Right renal pelvis (tissue), 4 donors: ENCODE data around the gene TMCC1. TPM values are rescaled to one million over a fixed set of nuclear protein-coding genes. Genes with fewer than 3 reads are reported as not detected.
"Not testable (repeated sequence)": the region's sequence is repeated elsewhere in the genome, so short reads cannot be mapped to it uniquely, and the experiment has no call there.

ENCODE experiments used
- DNase-seq, 4 donors: peaks; one replicate each; pipeline ENCODE4 v3.0.0-alpha.2; 2013; ENCODE audit warnings: low read depth in 4 of 4, low spot score in 3 of 4, missing footprints in 1 of 4
- polyA plus RNA-seq, 4 donors: library from polyadenylated mRNA; unstranded; fragments of 120-200 nt; gene quantifications; one replicate each; pipeline ENCODE4 v1.2.1, GENCODE V29; 2013; ENCODE audit not compliant: insufficient read length in 4 of 4

The TMCC1 gene
- 10 to 100 TPM; 24.5 to 27.6 (median 26.3) TPM for polyA plus RNA-seq

- peak; percentile 74 to 87 (median 86) for DNase-seq
Observed at GRCh38 chr3:129893581-129894070, at the start of gene TMCC1. TMCC1 (minus strand) TSS chr3:129893711.

GRCh38 chr3:129943020-129943419 lies 49.5 kb upstream of the TMCC1 start:
- DNase-seq: no peak

GRCh38 chr3:129942296-129942695 lies 48.8 kb upstream of the TMCC1 start:
- peak; percentile 44 to 63 (median 46) for DNase-seq

GRCh38 chr3:129940086-129940485 lies 46.6 kb upstream of the TMCC1 start:
- DNase-seq: no peak

GRCh38 chr3:129938140-129938930 lies 44.8 kb upstream of the TMCC1 start:
- DNase-seq: no peak

GRCh38 chr3:129937717-129938116 lies 44.2 kb upstream of the TMCC1 start:
- no peak for DNase-seq

- no peak for DNase-seq
Observed at GRCh38 chr3:129936757-129937156, 43.2 kb upstream of the TMCC1 start.

- peak; percentile 20 to 61 (median 29) for DNase-seq
Observed at GRCh38 chr3:129934234-129935123, 41.0 kb upstream of the TMCC1 start.

GRCh38 chr3:129933471-129933870 lies 40.0 kb upstream of the TMCC1 start:
- DNase-seq: no peak

GRCh38 chr3:129929383-129929782 lies 35.9 kb upstream of the TMCC1 start:
- DNase-seq: no peak

- DNase-seq: no peak
Observed at GRCh38 chr3:129927072-129927471, 33.6 kb upstream of the TMCC1 start.

- no peak for DNase-seq
Observed at GRCh38 chr3:129919806-129920205, 26.3 kb upstream of the TMCC1 start.

- DNase-seq: no peak
Observed at GRCh38 chr3:129919357-129919756, 25.8 kb upstream of the TMCC1 start.

GRCh38 chr3:129918461-129918860 lies 24.9 kb upstream of the TMCC1 start:
- no peak for DNase-seq

GRCh38 chr3:129917423-129918007 lies 24.0 kb upstream of the TMCC1 start:
- no peak for DNase-seq

- no peak for DNase-seq
Observed at GRCh38 chr3:129913618-129914017, 20.1 kb upstream of the TMCC1 start.

- no peak for DNase-seq
Observed at GRCh38 chr3:129911261-129911861, 17.9 kb upstream of the TMCC1 start.

GRCh38 chr3:129909235-129909634 lies 15.7 kb upstream of the TMCC1 start:
- not testable (repeated sequence) for DNase-seq

GRCh38 chr3:129908417-129908816 lies 14.9 kb upstream of the TMCC1 start:
- no peak for DNase-seq

- DNase-seq: not testable (repeated sequence)
Observed at GRCh38 chr3:129901272-129901671, 7.8 kb upstream of the TMCC1 start.

GRCh38 chr3:129897026-129897425 lies 3.5 kb upstream of the TMCC1 start:
- DNase-seq: no peak
